ENCODE measurements around the gene KCNQ1.

DNA sequence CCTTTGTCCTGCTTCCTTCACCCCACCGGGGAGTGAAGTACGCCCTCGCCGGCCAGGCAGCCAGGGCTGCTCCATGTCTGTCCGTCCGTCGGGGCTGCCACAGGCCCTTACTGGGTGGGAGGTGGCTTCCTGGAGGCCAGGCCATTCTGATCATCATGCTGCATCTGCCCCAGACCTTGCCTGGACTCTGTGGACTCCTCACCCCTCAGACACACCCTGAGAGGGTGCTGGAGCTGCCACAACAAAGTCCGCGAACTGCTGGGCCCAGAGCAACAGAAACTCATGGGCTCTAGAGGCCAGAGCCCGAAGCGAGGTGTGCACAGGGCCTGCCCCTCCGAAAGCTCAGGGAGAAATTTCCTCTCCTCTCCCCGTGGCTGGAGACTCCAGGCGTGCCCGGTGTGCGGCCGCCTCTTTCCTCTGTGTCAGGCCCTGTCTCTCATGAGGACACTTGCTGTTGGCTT is 130.8 kb downstream of the KCNQ1 start:
- TF ChIP-seq ZNF423 (CRISPR knock-in tag; IDR thresholded peaks at IDR 0.05) = no peak
- TF ChIP-seq, protein P1, sequence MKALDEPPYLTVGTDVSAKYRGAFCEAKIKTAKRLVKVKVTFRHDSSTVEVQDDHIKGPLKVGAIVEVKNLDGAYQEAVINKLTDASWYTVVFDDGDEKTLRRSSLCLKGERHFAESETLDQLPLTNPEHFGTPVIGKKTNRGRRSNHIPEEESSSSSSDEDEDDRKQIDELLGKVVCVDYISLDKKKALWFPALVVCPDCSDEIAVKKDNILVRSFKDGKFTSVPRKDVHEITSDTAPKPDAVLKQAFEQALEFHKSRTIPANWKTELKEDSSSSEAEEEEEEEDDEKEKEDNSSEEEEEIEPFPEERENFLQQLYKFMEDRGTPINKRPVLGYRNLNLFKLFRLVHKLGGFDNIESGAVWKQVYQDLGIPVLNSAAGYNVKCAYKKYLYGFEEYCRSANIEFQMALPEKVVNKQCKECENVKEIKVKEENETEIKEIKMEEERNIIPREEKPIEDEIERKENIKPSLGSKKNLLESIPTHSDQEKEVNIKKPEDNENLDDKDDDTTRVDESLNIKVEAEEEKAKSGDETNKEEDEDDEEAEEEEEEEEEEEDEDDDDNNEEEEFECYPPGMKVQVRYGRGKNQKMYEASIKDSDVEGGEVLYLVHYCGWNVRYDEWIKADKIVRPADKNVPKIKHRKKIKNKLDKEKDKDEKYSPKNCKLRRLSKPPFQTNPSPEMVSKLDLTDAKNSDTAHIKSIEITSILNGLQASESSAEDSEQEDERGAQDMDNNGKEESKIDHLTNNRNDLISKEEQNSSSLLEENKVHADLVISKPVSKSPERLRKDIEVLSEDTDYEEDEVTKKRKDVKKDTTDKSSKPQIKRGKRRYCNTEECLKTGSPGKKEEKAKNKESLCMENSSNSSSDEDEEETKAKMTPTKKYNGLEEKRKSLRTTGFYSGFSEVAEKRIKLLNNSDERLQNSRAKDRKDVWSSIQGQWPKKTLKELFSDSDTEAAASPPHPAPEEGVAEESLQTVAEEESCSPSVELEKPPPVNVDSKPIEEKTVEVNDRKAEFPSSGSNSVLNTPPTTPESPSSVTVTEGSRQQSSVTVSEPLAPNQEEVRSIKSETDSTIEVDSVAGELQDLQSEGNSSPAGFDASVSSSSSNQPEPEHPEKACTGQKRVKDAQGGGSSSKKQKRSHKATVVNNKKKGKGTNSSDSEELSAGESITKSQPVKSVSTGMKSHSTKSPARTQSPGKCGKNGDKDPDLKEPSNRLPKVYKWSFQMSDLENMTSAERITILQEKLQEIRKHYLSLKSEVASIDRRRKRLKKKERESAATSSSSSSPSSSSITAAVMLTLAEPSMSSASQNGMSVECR (CRISPR knock-in tag; IDR thresholded peaks at IDR 0.05; ENCODE audit: borderline replicate concordance) = no peak
- no peak for TF ChIP-seq CREB1 (CRISPR knock-in tag; IDR thresholded peaks at IDR 0.05)

Measured in WTC11 (cell line).